Ureter (tissue), 1 donor: ENCODE measurements around the gene AGK. TPM values are rescaled to one million over a fixed set of nuclear protein-coding genes. Genes with fewer than 3 reads are reported as not detected.

Source experiments
- DNase-seq: peaks from one replicate; pipeline ENCODE4 v3.0.0-alpha.2; 2020; ENCODE audit warnings: low spot score
- total RNA-seq: library from RNA; stranded (reverse); gene quantifications from one replicate; pipeline ENCODE4 v1.2.4, GENCODE V29; 2023
- donor health status: DM: yes; HTN: yes; CAD: no.

Gene AGK
- total RNA-seq, 1 donor from 2014 or later = 43.0 TPM

- no peak for DNase-seq
These were observed 35.7 kb downstream of the AGK start for GRCh38 chr7:141586878-141587277.

GRCh38 chr7:141587304-141587703 lies 36.1 kb downstream of the AGK start:
- no peak for DNase-seq

DNA sequence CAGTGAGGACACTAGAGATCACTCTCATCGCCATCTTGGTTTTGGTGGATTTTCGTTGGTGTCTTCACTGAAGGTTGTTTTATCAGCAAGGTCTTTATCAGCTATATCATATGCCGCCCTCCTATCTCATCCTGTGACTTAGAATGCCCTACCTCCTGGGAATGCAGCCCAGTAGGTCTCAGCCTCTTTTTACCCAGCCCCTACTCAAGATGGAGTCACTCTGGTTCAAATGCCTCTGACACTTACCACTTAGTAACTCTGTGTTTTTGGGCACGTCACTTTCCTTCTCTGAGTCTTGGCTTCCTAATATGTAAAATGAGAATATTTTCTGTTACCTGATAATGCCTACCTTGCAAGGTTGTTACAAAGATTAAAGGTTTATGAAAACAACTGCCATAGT lies 37.7 kb downstream of the AGK start:
- no peak for DNase-seq

DNA sequence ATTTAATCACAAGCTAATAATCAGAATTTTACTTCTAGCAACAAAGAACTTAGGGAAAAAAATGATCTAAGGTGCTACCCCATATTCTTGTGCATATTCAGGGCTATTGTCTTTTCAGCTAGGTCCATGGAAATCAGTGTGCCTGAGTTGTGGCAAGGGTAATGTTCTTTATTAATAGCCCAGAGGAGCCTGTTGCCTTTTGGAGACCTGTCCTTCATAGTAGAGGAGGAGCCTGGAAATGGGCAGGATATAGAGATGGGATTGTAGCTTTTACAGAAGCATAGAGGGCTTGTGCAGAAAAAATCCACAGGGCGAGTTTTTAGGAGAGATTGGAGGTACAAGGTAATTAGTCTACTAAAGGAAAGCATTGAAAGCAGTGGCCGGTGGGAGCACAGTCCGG lies 38.9 kb downstream of the AGK start:
- DNase-seq = no peak

DNA sequence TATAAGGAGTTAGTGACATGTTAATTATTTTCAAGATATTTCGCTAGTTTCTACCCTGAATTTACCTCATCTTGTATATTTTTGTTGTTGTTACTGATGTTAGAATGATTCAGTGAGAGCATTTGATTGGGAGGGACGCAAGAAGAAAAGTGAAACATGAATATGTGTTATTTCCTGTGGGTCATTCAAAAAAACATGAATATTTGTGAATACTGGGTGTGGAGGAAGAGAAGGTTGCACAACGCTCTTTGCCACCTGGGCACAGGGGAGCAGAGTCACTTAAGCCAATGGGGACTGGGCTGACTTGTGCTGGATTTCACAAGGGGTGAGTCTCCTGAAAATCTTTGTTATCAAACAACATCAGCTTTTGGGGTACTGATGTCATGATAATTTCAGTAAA lies 39.5 kb downstream of the AGK start:
- no peak for DNase-seq

DNA sequence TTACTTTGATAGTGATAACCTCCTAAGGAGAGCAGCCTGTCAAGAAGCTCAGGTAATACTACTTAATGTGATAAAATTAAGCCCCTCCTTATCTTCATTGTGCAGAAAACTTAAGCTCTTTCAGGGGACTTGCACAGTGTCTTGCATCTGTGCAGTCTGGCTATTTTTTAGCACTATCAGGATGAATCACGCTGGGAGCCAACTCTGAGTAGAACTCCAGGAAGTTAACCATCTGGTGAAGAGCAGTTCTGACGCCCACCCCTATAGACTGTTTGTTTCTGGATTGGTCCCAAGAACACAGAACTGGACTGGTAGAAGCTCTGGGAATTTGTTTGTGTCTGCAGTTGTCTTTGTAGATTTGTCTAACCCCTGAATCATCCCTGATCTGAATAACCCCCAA lies 41.9 kb downstream of the AGK start:
- DNase-seq = no peak

DNA sequence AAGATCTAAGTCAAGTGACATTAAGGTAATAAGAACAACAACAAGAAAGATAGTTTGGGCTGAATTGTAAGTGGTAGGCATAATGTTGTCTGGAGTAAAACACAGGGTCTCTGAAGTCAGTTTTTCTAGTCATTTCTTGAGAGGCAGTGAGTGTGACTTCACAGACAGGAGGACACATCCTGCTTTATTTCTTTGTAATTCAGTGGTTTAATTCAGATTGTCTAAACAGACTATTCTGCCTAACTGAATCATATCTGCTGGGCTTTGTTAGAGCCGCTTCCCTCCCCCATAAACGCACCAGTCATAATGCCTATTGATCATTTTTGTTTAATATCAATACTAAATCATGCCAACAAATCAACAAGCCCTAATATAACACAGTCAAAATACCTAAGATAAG lies 46.8 kb downstream of the AGK start:
- no peak for DNase-seq

DNA sequence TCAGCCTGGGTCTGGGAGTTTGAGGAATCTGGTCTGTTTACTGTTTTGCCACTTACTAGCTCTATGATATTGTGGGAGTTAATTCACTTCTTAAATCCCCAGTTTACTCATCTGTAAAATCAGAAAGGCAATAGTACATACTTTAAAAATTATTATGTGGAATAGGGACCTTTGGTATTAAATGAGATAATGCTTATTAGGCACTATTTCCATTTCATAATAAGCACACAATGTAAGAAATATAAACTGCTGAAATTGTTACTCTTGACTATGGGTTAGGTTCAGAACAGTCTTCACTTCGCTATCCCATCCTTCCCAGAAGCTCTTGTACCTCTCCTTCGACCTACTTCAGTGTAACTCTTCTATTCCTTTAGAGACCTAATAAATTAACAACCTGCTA lies 47.2 kb downstream of the AGK start:
- DNase-seq = no peak

DNA sequence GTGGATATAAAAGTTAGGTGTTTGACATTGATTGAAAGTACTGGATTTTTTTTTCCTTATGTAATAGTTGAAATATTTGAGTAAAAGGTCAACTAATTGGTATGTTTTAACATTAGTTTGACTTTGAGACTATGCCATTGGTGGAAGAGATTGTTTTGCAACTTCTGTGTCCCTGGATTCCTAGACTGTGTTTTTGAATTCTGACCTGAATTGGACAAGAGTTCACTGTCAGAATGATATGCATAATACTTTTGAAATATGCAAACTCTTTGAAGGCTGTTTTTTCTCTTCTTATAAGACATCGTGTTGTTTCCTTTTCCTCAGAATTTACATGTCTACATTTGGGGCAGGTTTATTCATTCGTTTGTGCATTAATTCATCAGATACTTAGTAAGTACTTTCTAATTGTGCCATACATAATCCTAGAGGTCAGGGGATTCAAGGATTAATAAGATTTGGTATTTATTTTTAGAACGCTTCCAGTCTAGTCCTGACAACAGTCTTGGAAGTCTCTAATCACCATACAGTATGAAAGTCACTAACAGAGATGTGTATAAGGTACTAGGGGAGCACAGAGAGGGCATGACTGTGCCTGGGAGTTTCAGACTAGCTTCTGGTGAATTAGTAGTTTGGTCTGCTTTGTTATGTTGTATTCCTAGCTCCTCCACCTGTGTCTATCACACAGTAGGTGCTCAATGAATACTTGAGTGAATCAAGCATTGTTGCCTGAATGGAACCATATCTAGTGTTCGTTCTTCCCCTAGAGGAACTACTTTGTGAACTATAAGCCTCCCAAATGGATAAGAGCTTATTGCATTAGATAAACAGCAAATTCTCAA lies 49.2 kb downstream of the AGK start:
- DNase-seq = no peak

DNA sequence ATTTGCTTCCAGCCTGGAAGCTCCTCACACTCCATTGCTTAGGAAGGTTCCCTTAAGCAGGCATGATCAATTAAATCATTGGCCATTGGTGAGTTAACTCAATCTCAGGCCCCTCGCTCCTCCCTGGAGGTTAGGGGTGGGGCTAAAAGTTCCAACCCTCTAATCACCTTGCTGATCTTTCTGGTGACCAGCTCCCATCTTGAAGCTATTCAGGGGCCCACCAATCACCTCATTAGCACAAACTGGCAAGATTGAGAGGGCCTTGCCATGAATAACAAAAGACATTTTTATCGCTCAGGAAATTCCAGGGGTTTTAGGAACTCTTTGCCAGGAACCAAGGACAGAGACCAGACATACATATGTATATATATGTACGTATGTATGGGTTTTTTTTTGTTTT lies 58.4 kb downstream of the AGK start:
- no peak for DNase-seq

- DNase-seq = no peak
These were observed 59.5 kb downstream of the AGK start for GRCh38 chr7:141610671-141611070.

DNA sequence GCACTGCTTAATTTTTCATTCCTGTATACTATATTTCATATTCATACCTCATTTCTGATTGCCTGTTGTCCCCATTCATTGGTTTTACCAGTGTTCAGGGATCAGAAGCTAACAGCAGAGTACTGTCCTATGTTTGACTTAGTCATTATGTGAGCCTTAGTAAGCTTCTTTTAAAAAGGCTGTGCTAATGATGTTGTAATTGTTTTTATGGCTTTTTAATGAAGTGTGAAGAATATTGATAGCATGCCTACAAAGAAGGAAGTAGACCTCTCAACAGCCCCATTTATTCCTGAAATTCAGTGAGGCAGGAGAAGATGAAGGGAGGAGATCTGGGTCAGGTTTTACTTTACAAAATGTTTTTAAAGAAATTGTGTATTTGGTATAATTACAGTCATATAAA lies 61.7 kb downstream of the AGK start:
- no peak for DNase-seq

DNA sequence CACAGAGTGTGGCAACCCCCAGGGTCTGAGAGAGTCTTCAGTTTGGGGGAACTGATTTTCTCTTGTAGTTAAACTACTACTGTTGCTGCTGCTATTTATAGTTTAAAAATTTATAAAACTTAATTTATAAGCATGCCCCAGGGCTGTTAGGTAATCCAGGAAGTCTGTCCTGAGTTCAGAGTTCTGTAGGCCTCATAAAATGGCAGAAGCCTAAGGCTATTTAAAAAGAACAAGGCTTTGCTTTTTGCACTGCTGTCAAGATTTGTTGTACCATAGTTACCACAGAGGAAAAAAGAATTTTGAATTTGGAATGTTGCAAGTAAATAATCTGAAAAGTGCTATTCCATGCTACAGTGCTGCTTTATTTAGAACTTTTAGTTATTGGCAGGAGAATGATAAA lies 66.1 kb downstream of the AGK start:
- no peak for DNase-seq

DNA sequence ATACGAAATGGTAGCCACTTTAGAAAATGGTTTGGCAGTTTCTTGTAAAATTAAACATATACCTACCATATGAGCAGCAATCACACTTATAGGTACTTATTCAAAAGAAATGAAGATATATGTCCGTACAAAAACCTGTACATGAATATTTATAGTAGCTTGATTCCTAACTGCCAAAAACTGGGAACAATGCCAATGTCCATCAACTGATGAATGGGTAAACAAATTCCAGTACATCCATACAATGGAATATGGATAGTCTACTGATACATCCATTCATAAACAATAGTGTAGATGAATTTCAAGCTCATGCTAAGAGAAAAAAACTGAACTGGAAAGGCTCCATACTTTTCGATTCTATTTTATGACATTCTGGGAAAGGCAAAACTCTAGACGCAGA lies 68.5 kb downstream of the AGK start:
- no peak for DNase-seq

DNA sequence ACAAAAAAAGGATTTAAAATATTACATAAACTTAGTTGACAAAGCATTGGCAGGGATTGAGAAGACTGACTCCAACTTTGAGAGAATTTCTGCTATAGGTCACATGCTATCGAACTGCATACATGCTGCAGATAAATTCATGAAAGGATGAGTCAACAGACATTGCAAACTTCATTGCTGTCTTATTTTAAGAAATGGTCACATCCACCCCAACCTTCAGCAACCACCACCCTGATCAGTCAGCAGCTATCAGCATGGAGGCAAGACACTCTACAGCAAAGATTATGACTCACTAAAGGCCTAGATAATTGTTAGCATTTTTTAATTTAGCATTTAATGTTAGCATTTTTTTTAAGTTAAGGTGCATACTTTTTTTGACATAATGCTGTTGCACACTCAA lies 73.6 kb downstream of the AGK start:
- no peak for DNase-seq

GRCh38 chr7:141630621-141631020 lies 79.4 kb downstream of the AGK start:
- DNase-seq = no peak

DNA sequence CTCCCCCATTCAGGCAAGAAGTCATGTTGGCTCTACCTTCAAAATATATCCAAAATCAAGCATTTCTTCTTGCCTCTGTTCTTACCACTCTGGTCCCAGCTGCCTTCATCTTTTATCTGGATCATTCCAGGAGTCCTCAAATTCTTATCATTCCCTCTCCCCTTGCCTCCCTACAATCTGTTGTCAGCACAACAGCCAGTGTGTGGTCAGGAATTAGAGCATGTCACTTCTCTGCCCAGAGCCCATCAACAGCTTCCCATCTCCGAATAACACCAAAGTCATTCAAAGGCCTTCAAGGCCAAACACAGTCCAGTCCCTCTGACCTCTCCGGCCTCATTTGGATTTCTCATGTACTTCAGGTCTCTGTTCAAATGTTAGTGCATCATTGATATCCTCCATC lies 80.3 kb downstream of the AGK start:
- no peak for DNase-seq

- DNase-seq = no peak
These were observed 82.9 kb downstream of the AGK start for GRCh38 chr7:141634065-141634464.

DNA sequence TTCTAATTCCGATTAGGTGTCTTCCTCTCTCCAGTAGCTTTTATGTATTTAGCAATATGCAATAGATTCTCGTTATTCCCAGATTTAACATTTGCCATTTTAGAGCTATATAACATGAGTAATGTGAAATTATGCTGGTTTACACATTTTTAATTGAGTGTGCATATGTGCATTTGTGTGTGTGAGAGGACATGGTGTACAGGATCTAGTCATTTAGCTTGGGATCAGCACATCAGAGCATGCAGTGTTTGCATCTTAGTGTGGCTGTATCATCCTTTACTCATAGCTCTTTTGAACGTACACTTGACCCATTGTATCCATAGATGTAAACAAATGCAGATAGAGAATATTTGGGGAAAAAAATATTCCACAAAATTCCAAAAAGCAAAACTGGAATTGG lies 84.8 kb downstream of the AGK start:
- DNase-seq = no peak

DNA sequence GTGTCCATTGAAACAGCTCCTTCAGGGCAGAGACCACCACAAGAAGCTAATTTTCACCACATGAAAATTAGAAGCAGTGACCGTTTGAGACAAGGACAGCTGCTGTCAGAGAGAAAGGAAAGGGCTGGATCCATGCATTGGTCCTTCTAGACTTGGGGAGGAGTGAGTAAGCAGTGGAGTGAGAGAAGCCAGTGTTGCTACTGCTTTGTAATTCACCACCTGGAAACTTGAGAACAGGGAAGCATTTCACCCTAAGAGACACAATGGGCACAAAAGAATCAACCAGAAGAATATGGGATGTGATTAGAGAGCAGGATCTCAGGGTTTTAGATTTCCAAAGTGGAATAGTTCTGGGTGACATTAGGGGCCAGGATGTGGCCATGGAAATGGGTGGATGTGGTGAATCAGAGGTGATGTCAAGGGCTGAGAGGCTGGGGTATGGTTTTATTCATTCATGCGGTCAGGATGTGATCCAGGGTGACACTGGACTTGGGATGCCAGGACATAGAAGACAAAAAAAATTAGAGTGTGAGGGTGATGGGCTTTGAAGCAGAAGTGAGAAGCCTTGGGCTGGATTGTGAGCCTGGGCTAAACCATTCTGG lies 89.1 kb downstream of the AGK start:
- DNase-seq = no peak

GRCh38 chr7:141641876-141642275 lies 90.7 kb downstream of the AGK start:
- no peak for DNase-seq

DNA sequence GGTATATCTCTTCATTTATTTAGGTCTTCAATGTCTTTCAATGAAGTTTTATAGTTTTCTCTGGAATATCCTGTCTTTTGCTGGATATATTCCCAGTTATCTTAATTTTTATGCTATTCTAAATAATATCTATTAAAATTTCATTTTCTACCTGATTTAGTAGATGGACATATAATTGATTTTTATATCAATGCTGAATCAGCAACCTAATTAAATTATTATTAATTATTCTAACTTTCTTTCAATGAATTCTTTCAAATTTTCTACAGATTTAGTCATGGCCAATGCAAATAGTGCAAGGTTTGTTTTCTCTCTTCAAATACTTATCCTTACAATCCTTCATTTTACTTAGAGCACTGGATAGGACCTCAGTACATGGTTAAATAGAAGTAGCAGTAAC lies 94.0 kb downstream of the AGK start:
- DNase-seq = no peak

DNA sequence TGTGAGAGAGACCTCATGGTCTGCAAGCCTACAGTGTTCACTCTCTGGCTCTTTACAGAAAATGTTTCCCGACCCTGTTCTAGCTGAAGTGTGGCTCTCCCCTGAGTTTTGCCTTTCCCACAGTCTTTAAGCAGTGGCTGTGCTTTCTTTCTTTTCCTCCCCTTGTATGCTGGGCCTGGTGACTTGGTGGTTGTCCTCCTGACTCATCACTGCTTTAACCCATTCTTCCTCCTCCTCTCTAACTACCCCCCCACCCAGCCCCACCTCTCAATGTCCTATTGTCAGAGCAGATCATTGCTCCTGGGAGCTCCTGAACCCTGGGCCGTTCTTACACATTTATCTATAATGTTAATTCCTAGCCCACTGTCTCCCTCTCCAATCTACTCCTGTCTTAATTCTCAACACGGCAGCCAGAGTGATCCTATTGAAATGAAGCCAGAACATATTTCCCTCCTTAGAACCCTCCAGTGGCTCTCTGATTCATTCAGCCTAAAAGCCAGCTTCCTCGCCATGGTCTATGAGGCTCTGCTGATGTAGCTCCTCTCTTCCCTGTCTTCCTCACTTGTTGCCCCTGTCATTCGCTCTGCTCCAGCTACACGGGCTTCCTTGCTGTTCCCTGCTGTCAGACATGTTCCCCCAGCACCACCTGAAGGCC lies 95.7 kb downstream of the AGK start:
- DNase-seq = no peak
